GM23248 (cell line): Measurements from ENCODE around the gene TTC21B. TPM values are rescaled to one million over a fixed set of nuclear protein-coding genes. Genes with fewer than 3 reads are reported as not detected.

ENCODE experiments used
- DNase-seq: peaks from one replicate; pipeline ENCODE4 v3.0.0-alpha.2; 2015
- H2AFZ ChIP-seq: fragments of 200-600 bp; sonication (generic); 2 replicates; pipeline ENCODE4 v1.6.1; 2016; ENCODE audit warnings: antibody characterized with exemption
- H3F3A ChIP-seq: fragments of 200-600 bp; sonication (generic); 2 replicates; pipeline ENCODE4 v1.6.1; 2016; ENCODE audit warnings: mild to moderate bottlenecking, antibody characterized with exemption, mixed run types; ENCODE audit not compliant: insufficient read depth
- H3K27ac ChIP-seq: fragments of 200-600 bp; sonication (generic); 2 replicates; pipeline ENCODE4 v1.5.1; 2016; ENCODE audit warnings: mild to moderate bottlenecking
- H3K27me3 ChIP-seq: fragments of 200-600 bp; sonication (generic); replicated peaks from 2 replicates; pipeline ENCODE4 v1.6.1; 2016; ENCODE audit warnings: mild to moderate bottlenecking; ENCODE audit not compliant: insufficient read depth
- H3K36me3 ChIP-seq: fragments of 200-600 bp; sonication (generic); 2 replicates; pipeline ENCODE4 v1.6.1; 2016; ENCODE audit warnings: low read depth, mild to moderate bottlenecking
- H3K4me1 ChIP-seq: fragments of 200-600 bp; sonication (generic); 2 replicates; pipeline ENCODE4 v1.6.1; 2016; ENCODE audit warnings: mild to moderate bottlenecking; ENCODE audit not compliant: insufficient read depth
- H3K4me2 ChIP-seq: fragments of 200-600 bp; sonication (generic); one replicate; pipeline ENCODE4 v1.6.1; 2016; ENCODE audit warnings: mild to moderate bottlenecking; ENCODE audit not compliant: unreplicated experiment
- H3K4me3 ChIP-seq: fragments of 200-600 bp; sonication (generic); 2 replicates; pipeline ENCODE4 v1.5.1; 2016; ENCODE audit warnings: mild to moderate bottlenecking
- H3K79me2 ChIP-seq: fragments of 200-600 bp; sonication (generic); 2 replicates; pipeline ENCODE4 v1.6.1; 2016; ENCODE audit warnings: mild to moderate bottlenecking; ENCODE audit not compliant: insufficient read depth
- H3K9ac ChIP-seq: fragments of 200-600 bp; sonication (generic); 2 replicates; pipeline ENCODE4 v1.6.1; 2016; ENCODE audit warnings: mild to moderate bottlenecking
- H3K9me2 ChIP-seq: fragments of 200-600 bp; sonication (generic); 2 replicates; pipeline ENCODE4 v1.6.1; 2016; ENCODE audit warnings: mixed run types, mild to moderate bottlenecking, moderate library complexity; ENCODE audit not compliant: insufficient read depth
- H3K9me3 ChIP-seq: fragments of 200-600 bp; sonication (generic); one replicate; pipeline ENCODE4 v1.6.1; 2017; ENCODE audit warnings: low read depth
- H4K20me1 ChIP-seq: fragments of 200-600 bp; sonication (generic); 2 replicates; pipeline ENCODE4 v1.6.0; 2016; ENCODE audit not compliant: insufficient read depth
- EZH2 ChIP-seq: fragments of 200-600 bp; sonication (generic); IDR thresholded peaks from 2 replicates; pipeline ENCODE4 v1.6.1; 2018; ENCODE audit warnings: antibody characterized with exemption, mild to moderate bottlenecking; ENCODE audit not compliant: insufficient read depth, poor library complexity, severe bottlenecking
- EZH2phosphoT487 ChIP-seq: fragments of 200-600 bp; sonication (generic); IDR thresholded peaks from 2 replicates; pipeline ENCODE4 v1.6.1; 2018; ENCODE audit warnings: antibody characterized with exemption, moderate library complexity, mild to moderate bottlenecking, low read depth; ENCODE audit not compliant: insufficient read depth
- WGBS, 2 experiments: methylation state at CpG; one replicate each; pipeline ENCODE4 v1.1.6; 2015 to 2017; ENCODE audit warnings: low lambda C conversion rate in 2 of 2, low coverage in 1 of 2; ENCODE audit errors: missing lambda C conversion rate in 2 of 2; 5-methylcytosine and 5-hydroxymethylcytosine counted together
- in situ Hi-C: fragments of 300-500 bp; cut with MboI; formaldehyde crosslinking; loops from 2 replicates; pipeline ENCODE4 v1.15.0; 2020
- polyA plus RNA-seq: library from polyadenylated mRNA; unstranded; fragments of >200 nt; fragmentation: Nextera tagmentation; extraction: Ambion mirVana; gene quantifications from 2 replicates; pipeline ENCODE4 v1.2.1, GENCODE V29; 2016
- total RNA-seq: library from RNA; depleted of rRNA; stranded (reverse); fragments of >200 nt; shearing (Covaris generic); gene quantifications from 2 replicates; pipeline ENCODE4 v1.2.3, GENCODE V29; 2014

Gene TTC21B
- total and polyA plus RNA-seq, 2 experiments from 2014 or later: 6.6 to 15.3 TPM

- no peaks in the 10 kb centered on the region for H3K9me3 ChIP-seq
- H3K27ac ChIP-seq: no peak overlapping the region
- no peaks in the 10 kb centered on the region for H3K79me2 ChIP-seq
- peaks cover 23% of the 10 kb centered on the region for H3K4me1 ChIP-seq
- no peak overlapping the region for H2AFZ ChIP-seq
- no peaks in the 10 kb centered on the region for H3K36me3 ChIP-seq
- TF ChIP-seq EZH2phosphoT487: no peak
- no peak for TF ChIP-seq EZH2
- no peak for DNase-seq
- H3K9ac ChIP-seq: no peak overlapping the region
- no peaks in the 10 kb centered on the region for H4K20me1 ChIP-seq
- no peak overlapping the region for H3K4me3 ChIP-seq
- in situ Hi-C loops: no loop called here
- no peaks in the 10 kb centered on the region for H3K27me3 ChIP-seq
- no peaks in the 10 kb centered on the region; the same call in 1 of the 2 replicates for H3K9me2 ChIP-seq
- peaks cover 4% of the 10 kb centered on the region; the same call in 1 of the 2 replicates for H3F3A ChIP-seq
- no peak overlapping the region for H3K4me2 ChIP-seq
- WGBS, 2 experiments: 78 to 79% methylated on average over 2 of the region's 2 CpGs
Measured at GRCh38 chr2:165835363-165835762, 118.2 kb downstream of the TTC21B start.

- Histone ChIP-seq H3K9ac (no peak overlapping the region), H3K4me2 (no peak overlapping the region), H2AFZ (no peak overlapping the region), H3K4me3 (no peak overlapping the region), H3F3A (peaks cover 4% of the 10 kb centered on the region; the same call in 1 of the 2 replicates), H3K79me2 (no peaks in the 10 kb centered on the region), H4K20me1 (no peaks in the 10 kb centered on the region), H3K27ac (no peak overlapping the region), H3K36me3 (no peaks in the 10 kb centered on the region), H3K27me3 (no peaks in the 10 kb centered on the region), H3K9me2 (no peaks in the 10 kb centered on the region), H3K9me3 (no peaks in the 10 kb centered on the region), H3K4me1 (peaks cover 19% of the 10 kb centered on the region)
- peak; percentile 68 for DNase-seq
- in situ Hi-C loops: no loop called here
- no peak for TF ChIP-seq EZH2
- no peak for TF ChIP-seq EZH2phosphoT487
- 70% methylated on average over 4 of the region's 4 CpGs for WGBS, 2 experiments
Measured at GRCh38 chr2:165833156-165833555, 120.4 kb downstream of the TTC21B start.

GRCh38 chr2:165827921-165828276, 125.7 kb downstream of the TTC21B start:
- in situ Hi-C loops: no loop called here
- peaks cover 2% of the 10 kb centered on the region; the same call in 1 of the 2 replicates for H3F3A ChIP-seq
- H3K27me3 ChIP-seq: no peaks in the 10 kb centered on the region
- 25 to 54% methylated on average over 1 of the region's 1 CpG for WGBS, 2 experiments
- H2AFZ ChIP-seq: no peak overlapping the region
- no peaks in the 10 kb centered on the region for H3K36me3 ChIP-seq
- TF ChIP-seq EZH2phosphoT487 (no peak), EZH2 (no peak)
- H3K9ac ChIP-seq: no peak overlapping the region
- H3K4me3 ChIP-seq: no peak overlapping the region
- H3K9me2 ChIP-seq: no peaks in the 10 kb centered on the region
- no peaks in the 10 kb centered on the region for H3K79me2 ChIP-seq
- DNase-seq: no peak
- no peaks in the 10 kb centered on the region for H3K9me3 ChIP-seq
- H3K27ac ChIP-seq: no peak overlapping the region
- no peaks in the 10 kb centered on the region for H4K20me1 ChIP-seq
- H3K4me1 ChIP-seq: peaks cover 3% of the 10 kb centered on the region
- no peak overlapping the region for H3K4me2 ChIP-seq

- no peak overlapping the region for H3K27ac ChIP-seq
- H3F3A ChIP-seq: no peaks in the 10 kb centered on the region
- no peak overlapping the region for H2AFZ ChIP-seq
- no peaks in the 10 kb centered on the region for H3K36me3 ChIP-seq
- H3K4me1 ChIP-seq: no peaks in the 10 kb centered on the region
- no peak overlapping the region for H3K4me2 ChIP-seq
- DNase-seq: no peak
- no peaks in the 10 kb centered on the region for H3K9me3 ChIP-seq
- in situ Hi-C loops: no loop called here
- 83 to 93% methylated on average over 3 of the region's 3 CpGs for WGBS, 2 experiments
- no peaks in the 10 kb centered on the region for H3K79me2 ChIP-seq
- no peaks in the 10 kb centered on the region for H4K20me1 ChIP-seq
- H3K9ac ChIP-seq: no peak overlapping the region
- no peaks in the 10 kb centered on the region for H3K27me3 ChIP-seq
- no peaks in the 10 kb centered on the region for H3K9me2 ChIP-seq
- H3K4me3 ChIP-seq: no peak overlapping the region
- no peak for TF ChIP-seq EZH2phosphoT487
- TF ChIP-seq EZH2: no peak
Measured at GRCh38 chr2:165827016-165827920, 126.3 kb downstream of the TTC21B start.
